GM12865 (cell line): ENCODE results near the gene DDAH1.

ENCODE experiments used
- DNase-seq: peaks from one replicate; pipeline ENCODE4 v3.0.0; 2010; ENCODE audit warnings: low read depth
- H3K4me3 ChIP-seq: 2 replicates; pipeline ENCODE4 v1.5.1; 2011; ENCODE audit warnings: mild to moderate bottlenecking, low read depth, low read length, control low read depth
- CTCF ChIP-seq: IDR thresholded peaks from 2 replicates; pipeline ENCODE4 v1.5.1; 2011; ENCODE audit warnings: low read length, control low read depth, low read depth, inconsistent platforms; ENCODE audit not compliant: insufficient read depth; ENCODE audit errors: missing control alignments

The DDAH1 gene

GRCh38 chr1:85318217-85318616 is 146.7 kb downstream of the DDAH1 start:
- TF ChIP-seq CTCF = no peak
- no peak for DNase-seq
- no peak overlapping the region for H3K4me3 ChIP-seq

GRCh38 chr1:85317560-85317959 is 147.4 kb downstream of the DDAH1 start:
- no peak for DNase-seq
- H3K4me3 ChIP-seq = no peak overlapping the region

GRCh38 chr1:85316321-85316720 is 148.6 kb downstream of the DDAH1 start:
- no peak overlapping the region for H3K4me3 ChIP-seq
- TF ChIP-seq CTCF = no peak
- no peak for DNase-seq

More at GRCh38 chr1:85317560-85317959, 147.4 kb downstream of the DDAH1 start:
- TF ChIP-seq CTCF = no peak

- no peak for DNase-seq
- no peak overlapping the region for H3K4me3 ChIP-seq
- TF ChIP-seq CTCF = no peak
Measured at GRCh38 chr1:85315789-85316188, 149.2 kb downstream of the DDAH1 start.

GRCh38 chr1:85314726-85315125 is 150.2 kb downstream of the DDAH1 start:
- H3K4me3 ChIP-seq = no peak overlapping the region
- DNase-seq = no peak
- no peak for TF ChIP-seq CTCF

- no peak for DNase-seq
- no peak overlapping the region for H3K4me3 ChIP-seq
- no peak for TF ChIP-seq CTCF
Measured at GRCh38 chr1:85313888-85314696, 150.9 kb downstream of the DDAH1 start.

- no peak for DNase-seq
- no peak for TF ChIP-seq CTCF
- no peak overlapping the region for H3K4me3 ChIP-seq
Measured at GRCh38 chr1:85311818-85312217, 153.1 kb downstream of the DDAH1 start.
